ENCODE data around the gene BTNL9.
"Not testable (repeated sequence)": the region's sequence is repeated elsewhere in the genome, so short reads cannot be mapped to it uniquely, and the experiment has no call there.

Gene BTNL9

DNA sequence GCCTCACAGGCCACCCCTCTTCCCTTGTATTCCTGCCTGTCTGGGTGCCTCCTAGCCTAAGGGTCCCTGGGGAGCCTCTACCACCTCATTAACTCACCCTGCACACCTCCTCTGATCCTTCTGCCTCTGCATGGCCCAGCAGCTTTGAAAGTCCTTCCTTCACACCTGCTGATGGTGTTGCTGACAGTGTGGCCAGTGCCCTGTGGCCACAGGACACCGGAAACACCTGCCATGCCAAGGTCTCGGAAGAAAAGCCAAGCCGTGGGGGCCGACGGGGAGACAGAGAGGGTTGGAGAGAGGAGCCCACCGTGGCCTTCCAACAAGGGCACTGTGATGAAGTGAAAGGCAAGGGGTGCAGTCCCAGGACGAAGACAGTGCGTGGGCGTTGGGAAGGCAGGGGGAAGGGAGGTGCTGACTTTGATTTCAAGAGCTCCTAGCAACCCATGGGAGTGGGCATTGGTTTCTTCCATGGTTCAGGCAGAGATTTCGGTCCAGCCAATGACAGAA, 4.1 kb downstream of the BTNL9 start:
- TF ChIP-seq, protein P1, sequence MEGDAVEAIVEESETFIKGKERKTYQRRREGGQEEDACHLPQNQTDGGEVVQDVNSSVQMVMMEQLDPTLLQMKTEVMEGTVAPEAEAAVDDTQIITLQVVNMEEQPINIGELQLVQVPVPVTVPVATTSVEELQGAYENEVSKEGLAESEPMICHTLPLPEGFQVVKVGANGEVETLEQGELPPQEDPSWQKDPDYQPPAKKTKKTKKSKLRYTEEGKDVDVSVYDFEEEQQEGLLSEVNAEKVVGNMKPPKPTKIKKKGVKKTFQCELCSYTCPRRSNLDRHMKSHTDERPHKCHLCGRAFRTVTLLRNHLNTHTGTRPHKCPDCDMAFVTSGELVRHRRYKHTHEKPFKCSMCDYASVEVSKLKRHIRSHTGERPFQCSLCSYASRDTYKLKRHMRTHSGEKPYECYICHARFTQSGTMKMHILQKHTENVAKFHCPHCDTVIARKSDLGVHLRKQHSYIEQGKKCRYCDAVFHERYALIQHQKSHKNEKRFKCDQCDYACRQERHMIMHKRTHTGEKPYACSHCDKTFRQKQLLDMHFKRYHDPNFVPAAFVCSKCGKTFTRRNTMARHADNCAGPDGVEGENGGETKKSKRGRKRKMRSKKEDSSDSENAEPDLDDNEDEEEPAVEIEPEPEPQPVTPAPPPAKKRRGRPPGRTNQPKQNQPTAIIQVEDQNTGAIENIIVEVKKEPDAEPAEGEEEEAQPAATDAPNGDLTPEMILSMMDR (IDR thresholded peaks at IDR 0.05; ENCODE audit: borderline replicate concordance, insufficient read depth, low read depth, low read length), result no peak
- H3K4me3 ChIP-seq (ENCODE audit: low read depth, low read length), result no peak overlapping the region

DNA sequence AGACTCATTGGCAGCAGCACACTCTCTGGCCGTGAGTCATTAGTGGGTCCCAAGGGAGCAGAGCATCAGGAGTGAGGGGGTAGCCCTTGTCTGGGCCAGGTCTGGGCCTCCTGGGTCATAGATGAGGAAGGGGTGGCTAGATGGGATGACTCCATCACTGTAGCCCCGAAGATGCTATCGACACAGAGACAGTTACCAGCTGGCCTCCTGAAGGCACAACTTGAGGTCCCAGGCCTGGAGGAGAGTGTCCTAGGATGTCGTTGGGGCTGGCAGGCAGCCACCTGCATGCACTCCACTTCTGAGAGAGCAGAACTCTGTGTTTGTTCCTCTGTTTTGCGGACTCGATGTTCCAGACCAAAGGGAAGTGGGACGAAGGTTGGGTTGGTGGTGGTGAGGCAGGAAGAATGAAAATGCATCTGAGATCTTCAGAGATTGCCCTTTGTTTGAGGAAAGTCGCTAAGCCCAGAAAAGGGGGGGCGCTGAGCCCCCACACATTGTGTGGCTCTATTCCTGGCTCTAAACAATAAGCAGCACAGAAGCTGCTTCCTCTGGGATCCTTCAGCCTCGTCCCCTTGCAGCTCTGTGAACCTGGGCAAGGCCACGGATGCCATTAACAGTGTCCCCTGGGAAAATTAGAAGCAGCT, 4.7 kb downstream of the BTNL9 start:
- TF ChIP-seq, protein P1 (IDR thresholded peaks at IDR 0.05; ENCODE audit: borderline replicate concordance, insufficient read depth, low read depth, low read length), result no peak
- H3K4me3 ChIP-seq (ENCODE audit: low read depth, low read length), result no peak overlapping the region

DNA sequence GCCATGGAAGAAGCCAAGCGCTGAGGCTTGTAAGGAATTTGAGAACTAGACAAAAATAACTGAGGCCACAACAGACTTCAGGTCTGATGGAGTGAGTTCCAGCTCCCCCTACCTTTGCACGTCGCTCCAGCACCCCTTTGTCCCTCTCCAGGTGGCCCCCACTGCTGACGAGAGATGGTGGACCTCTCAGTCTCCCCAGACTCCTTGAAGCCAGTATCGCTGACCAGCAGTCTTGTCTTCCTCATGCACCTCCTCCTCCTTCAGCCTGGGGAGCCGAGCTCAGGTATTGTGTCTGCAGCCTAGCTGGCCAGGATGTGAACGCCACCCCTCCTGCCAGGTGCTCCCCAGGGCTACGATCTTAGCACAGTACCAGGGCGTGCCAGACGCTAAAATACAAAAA, 5.2 kb downstream of the BTNL9 start:
- TF ChIP-seq, protein P1 (IDR thresholded peaks at IDR 0.05; ENCODE audit: borderline replicate concordance, insufficient read depth, low read depth, low read length), result no peak
- no peak overlapping the region for H3K4me3 ChIP-seq (ENCODE audit: low read depth, low read length)

DNA sequence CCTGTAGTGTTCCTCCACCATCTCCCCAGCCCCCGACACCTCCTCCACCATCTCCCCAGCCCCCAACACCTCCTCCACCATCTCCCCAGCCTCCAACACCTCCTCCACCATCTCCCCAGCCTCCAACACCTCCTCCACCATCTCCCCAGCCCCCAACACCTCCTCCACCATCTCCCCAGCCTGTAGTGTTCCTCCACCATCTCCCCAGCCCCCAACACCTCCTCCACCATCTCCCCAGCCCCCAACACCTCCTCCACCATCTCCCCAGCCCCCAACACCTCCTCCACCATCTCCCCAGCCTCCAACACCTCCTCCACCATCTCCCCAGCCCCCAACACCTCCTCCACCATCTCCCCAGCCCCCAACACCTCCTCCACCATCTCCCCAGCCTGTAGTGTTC, 5.8 kb downstream of the BTNL9 start:
- not testable (repeated sequence) for H3K4me3 ChIP-seq (ENCODE audit: low read depth, low read length)

DNA sequence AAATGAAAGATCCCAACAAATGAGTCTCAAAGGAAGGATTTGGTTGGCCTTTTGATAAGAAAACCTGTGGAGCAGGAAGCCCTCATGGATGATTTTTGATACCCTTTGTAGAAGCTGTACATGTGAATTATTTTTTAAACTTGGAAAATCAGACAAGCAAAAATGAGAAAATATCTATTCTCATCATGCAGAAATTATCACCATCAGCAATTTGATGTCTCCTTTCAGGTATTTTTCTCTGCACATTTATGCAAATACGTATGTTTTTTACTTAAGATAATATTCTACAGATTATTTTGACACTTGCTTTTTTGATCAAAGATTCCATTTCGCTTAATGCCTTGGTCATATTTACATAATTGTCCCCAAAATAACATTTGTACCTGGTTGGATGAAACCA, 7.2 kb downstream of the BTNL9 start:
- no peak overlapping the region for H3K4me3 ChIP-seq (ENCODE audit: low read depth, low read length)
- TF ChIP-seq, protein P1 (IDR thresholded peaks at IDR 0.05; ENCODE audit: borderline replicate concordance, insufficient read depth, low read depth, low read length), result no peak

DNA sequence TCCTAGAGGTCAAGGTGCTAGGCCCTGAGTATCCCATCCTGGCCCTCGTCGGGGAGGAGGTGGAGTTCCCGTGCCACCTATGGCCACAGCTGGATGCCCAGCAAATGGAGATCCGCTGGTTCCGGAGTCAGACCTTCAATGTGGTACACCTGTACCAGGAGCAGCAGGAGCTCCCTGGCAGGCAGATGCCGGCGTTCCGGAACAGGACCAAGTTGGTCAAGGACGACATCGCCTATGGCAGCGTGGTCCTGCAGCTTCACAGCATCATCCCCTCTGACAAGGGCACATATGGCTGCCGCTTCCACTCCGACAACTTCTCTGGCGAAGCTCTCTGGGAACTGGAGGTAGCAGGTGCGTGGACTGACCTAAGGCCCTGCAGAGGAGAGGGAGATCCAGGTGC, 7.9 kb downstream of the BTNL9 start:
- H3K4me3 ChIP-seq (ENCODE audit: low read depth, low read length), result no peak overlapping the region
- TF ChIP-seq, protein P1 (IDR thresholded peaks at IDR 0.05; ENCODE audit: borderline replicate concordance, insufficient read depth, low read depth, low read length), result no peak

DNA sequence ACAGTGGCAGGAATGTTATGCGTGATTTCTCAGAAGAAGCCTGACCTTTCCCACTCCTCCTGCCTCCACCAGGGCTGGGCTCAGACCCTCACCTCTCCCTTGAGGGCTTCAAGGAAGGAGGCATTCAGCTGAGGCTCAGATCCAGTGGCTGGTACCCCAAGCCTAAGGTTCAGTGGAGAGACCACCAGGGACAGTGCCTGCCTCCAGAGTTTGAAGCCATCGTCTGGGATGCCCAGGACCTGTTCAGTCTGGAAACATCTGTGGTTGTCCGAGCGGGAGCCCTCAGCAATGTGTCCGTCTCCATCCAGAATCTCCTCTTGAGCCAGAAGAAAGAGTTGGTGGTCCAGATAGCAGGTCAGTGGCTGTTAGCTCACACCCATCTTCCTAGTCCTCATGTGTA, 9.9 kb downstream of the BTNL9 start:
- TF ChIP-seq, protein P1 (IDR thresholded peaks at IDR 0.05; ENCODE audit: borderline replicate concordance, insufficient read depth, low read depth, low read length), result no peak

More for the DNA sequence above, 9.9 kb downstream of the BTNL9 start:
- no peak overlapping the region for H3K4me3 ChIP-seq (ENCODE audit: low read depth, low read length)

Measured in GM12875 (cell line).